Left renal cortex interstitium (tissue), 4 donors: ENCODE results near the gene ALOXE3. TPM values are rescaled to one million over a fixed set of nuclear protein-coding genes. Genes with fewer than 3 reads are reported as not detected.

ENCODE experiments used
- DNase-seq, 4 donors: peaks; one replicate each; pipeline ENCODE4 v3.0.0-alpha.2; 2013; ENCODE audit warnings: low read depth in 4 of 4, low spot score in 2 of 4, missing footprints in 1 of 4
- polyA plus RNA-seq, 4 donors: library from polyadenylated mRNA; unstranded; fragments of 120-200 nt; gene quantifications; one replicate each; pipeline ENCODE4 v1.2.1, GENCODE V29; 2013; ENCODE audit not compliant: insufficient read length in 4 of 4

ALOXE3 gene
- polyA plus RNA-seq: under 1 TPM in 1 of 4 donors, not detected in 3; 0.05 TPM

DNA sequence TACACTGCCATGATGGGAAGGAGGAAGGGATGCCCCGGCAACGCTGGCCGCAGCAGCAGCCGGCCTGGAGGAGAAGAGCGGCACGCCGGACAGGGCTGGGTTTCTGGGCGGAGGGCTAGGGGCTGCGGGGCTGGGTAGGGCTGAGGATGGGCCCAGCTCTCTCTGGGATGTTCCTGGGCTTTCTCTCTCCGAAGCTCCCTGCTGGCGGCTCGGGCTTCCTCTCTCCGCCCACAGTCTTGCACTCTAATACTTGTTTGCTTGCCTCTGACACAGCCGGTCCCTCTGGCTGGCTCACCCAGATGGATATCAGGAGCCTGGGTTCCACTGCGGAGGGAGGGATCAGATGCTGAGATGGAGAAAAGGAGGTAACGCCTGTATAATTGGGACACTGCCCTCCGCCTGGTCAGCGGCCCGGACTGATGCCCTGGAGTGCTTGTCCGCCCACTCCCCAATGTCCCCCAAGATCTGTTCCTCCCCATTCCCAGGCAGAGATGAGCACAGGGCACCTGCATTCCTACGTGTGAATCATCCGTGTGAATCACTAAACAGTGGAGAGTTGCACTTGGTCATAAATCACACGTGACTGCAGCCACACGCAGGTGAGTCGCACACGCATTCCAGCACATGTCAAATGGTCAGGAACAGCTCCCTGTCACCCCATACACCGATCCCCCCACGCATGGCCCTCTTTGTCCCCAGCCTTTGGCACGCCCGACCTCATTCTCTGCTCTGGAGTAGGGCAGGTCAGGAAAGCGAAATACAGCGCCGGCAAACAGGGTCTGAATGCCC lies at the start of gene ALOXE3:
Gene ALOXE3, minus strand, starts transcription at position 535 of the 789 bp plus-strand sequence. Its CDS starts 524 bp downstream, at position 11.
- peak in 1 of 4 donors; percentile 36 for DNase-seq

GRCh38 chr17:8167526-8167925 lies 49.2 kb upstream of the ALOXE3 start:
- no peak for DNase-seq

GRCh38 chr17:8166731-8167130 lies 48.4 kb upstream of the ALOXE3 start:
- DNase-seq: no peak

DNA sequence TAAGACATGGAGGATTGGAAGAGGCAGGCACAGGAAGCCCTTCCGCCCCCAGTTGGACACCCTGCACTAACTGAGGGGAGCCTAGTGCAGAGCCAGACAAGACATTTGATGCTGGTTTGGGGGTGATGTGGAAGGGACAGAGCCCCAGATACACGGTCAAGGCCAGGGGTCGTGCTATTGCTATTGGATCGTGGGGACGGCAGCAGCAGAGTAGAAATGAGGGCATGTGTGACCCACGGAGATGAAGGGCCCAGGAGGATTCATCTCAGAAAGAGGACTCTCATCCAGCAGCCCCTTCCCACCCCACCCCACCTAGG lies 46.5 kb upstream of the ALOXE3 start:
- DNase-seq: no peak

GRCh38 chr17:8163978-8164814 lies 45.9 kb upstream of the ALOXE3 start:
- DNase-seq: no peak

DNA sequence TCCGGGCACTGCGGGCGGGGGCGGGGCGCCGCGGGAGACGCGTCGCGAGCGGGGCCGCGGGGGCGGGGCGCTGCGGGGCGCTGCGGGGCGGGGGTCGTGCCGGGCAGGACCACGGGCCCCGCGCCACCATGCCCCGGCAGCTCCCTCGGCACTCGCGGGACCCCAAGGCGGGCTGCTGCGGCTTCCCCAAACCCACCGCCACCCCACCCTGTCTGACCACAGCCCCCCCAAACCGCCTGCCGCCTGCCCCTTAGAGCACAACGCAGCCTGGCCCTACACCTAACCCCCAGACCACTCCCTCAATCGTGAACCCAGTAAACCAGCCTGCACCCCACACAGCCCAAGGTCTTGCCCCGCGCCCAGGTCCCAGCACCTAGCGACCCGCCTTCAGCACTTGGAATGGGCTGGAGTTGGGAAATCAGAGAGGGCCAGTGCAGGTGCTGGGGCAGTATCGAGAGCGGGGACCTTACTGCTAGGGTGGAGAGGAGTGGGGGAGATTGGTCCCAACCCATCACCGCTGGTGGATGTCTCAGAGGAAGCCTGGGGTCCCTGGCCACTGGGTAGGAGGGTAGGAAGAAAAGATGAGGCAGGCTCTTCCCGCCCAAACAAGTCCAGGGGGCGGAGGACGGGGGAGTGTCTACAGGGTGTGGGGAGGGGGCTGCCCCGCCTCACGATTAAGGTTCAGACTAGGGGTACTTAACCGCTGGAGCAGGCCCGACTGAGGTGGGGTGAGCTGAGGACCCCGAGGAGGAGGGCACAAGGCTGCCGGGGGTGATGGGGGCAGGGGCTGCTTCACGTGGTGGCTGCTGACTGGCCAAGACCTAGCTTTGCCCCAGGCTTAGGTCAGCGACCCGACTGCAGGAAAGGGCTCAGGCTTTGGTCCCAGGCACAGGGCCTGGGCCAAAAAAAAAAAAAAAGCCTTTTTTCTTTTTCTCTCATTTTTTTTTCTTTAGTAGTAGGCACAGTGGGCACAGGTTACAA lies 45.0 kb upstream of the ALOXE3 start:
- no peak for DNase-seq

- no peak for DNase-seq
Measured at GRCh38 chr17:8162233-8162996, 44.1 kb upstream of the ALOXE3 start, which contains the start of gene VAMP2. TSS of gene VAMP2 (minus strand) at chr17:8162948. CDS start at chr17:8162879, 69 bp downstream.

DNA sequence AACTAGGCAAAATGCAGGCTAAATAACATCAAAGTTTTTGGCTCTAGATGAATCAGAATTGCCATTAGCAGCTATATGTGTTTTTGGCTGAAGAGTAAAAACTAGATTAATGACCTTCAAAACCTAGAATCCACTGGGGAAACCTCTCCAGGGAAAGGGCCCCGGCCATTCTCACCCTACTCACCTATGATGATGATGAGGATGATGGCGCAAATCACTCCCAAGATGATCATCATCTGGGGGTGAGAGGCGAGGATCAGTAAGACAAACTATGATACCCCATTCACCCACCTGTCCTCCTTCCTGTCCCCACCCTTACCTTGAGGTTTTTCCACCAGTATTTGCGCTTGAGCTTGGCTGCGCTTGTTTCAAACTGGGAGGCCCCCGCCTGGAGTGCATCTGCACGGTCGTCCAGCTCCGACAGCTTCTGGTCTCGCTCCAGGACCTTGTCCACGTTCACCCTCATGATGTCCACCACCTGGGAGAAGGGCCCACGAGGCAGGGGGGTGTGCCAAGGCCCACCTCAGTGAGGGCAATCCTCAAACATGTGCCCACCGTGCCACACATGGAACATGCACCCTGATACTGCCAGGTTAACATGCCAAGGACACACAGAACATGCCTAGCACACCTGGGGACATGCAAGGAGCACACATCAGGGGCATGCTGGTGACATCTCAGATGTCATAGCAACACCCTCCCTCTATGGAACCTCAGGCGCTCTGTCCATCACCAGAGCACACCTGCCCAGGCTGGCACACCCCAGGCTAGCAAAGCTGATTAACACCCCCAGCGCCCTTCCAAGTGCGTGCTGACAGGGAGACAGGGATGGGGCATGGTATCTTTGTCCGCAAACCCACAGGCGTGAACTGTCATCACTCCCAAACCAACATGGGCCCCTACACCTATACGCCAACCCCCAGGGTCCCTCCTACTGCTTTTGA lies 43.2 kb upstream of the ALOXE3 start:
- no peak for DNase-seq

DNA sequence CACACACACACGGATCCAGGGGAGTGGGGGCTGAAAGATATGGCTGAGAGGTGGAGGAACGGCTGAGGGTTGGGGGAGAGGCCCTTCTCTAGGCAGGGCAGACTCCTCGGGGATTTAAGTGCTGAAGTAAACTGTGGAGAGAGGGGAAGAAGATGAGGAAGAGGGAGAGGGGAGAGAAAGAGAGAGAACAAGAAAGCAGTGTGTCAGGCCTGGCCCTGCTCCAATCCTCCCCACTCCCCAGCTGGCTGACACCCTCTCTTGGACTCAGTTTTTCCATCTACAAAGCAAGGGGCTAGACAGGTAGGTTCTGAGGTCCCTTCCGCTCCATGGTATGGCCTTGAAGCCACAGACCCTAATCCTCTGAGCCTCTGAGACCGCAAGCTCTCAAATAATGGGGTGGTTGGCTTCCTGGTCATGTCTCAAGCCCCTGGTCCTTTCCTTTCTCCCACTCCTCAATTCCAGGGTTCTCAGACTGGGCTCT lies 42.5 kb upstream of the ALOXE3 start:
- DNase-seq: no peak

GRCh38 chr17:8160224-8160577 lies 41.9 kb upstream of the ALOXE3 start:
- DNase-seq: no peak

GRCh38 chr17:8159459-8160223 lies 41.3 kb upstream of the ALOXE3 start:
- no peak for DNase-seq

DNA sequence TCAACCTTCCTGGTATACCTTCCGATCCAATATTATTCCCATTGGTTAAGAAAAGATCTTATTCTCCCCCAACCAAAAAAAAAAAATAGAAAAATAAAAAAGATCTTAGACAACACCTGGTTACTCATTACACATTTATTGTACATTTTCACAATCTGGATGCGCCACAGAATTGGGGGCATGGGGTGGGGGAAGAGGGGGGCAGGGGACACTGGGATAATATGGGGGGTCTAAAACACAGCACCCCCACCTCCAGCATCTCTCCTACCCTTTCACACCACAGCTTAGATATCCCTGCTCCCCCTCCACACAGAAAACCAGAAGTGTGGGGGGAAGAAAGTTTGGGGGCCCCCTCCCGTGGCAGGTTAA lies 40.7 kb upstream of the ALOXE3 start:
- no peak for DNase-seq

DNA sequence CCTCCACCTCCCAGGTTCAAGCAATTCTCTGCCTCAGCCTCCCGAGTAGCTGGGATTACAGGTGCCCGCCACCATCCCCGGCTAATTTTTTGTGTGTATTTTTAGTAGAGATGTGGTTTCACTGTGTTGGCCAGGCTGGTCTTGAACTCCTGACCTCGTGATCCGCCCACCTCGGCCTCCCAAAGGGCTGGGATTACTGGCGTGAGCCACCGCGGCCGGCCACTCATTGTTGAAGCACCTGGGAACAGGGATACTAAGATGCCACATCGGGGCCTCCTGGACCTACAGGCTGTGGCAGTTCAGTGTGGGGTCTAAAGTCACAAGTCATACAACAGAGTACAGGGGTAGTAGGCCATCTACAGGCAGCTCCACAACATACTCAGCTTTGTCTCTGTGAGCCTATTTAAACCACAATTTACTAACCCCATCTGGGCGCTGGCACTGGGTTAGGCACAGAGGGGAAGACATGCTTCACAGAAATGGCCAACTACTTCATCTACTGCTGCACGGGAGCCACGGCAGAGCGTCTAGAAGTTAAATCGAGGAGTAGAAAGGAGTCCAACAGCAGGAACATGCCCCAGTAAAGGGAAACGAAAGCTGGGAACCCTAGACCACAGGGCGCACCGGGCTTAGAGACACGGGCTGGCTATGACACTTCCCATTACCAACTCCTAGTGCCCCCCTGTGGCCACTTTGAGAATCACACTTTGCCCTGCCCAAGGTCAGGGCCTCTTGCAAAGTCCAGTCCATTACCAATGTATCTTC lies 40.1 kb upstream of the ALOXE3 start:
- peak in 1 of 4 donors; percentile 70 for DNase-seq

GRCh38 chr17:8156246-8156992 lies 38.1 kb upstream of the ALOXE3 start:
- peak in 3 of 4 donors; percentile 99 to 100 (median 100) for DNase-seq

GRCh38 chr17:8155996-8156245 lies 37.6 kb upstream of the ALOXE3 start:
- DNase-seq: no peak

DNA sequence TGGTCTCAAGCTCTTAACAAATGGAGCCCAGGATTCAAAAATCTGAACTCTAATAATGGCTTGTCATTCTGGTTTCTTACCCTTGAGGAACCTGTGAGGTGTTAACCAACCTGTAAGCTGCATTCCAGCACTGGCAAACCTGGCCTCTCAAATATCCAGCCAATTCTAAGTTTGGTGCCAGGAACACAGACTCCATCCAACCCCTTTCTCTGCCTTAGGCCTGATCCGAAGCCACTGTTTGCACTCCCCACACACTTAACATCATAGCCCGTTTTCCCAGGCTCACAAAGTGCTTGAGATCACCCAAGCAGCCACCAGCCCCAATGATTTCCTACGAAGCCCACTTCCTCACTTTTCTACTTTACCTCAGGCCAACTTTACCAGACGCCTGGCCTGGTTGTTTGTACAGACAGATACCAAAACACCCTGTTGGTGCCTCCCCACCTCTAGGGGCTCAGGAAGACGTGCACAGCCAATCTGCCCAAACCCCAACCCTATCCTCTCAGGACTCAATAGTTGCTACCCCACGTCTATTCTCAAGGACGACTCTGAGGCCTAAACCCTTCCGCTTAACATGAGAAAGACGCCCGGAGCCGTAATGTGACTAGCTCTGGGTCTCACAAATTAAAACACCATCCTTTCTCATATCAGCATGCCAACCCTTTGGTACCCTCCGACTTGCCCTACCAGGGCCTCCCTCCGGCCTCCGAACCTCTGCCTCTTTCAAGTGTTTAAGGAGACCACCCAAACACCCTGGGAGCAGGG lies 37.1 kb upstream of the ALOXE3 start:
- DNase-seq: no peak
